ENCODE measurements around the gene GRM8.

GRM8 gene

DNA sequence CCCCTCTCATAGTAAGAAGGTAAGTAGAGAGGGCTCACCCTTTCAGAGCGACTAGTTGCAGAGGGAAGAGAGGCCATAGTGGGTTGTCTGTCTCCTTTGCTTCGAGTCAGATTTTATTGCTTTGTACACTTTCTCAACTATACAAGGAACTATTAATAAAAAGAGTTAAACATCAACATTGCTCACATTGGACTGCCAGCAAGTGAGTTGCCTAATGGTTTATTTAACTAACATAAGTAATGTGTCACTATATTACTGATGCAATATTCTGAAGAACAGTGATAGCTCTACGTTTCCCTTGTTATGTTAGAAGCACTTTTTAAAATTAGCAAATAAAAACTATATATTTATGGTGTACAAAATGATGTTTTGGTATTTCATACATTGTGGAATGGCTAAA lies 451.0 kb downstream of the GRM8 start:
- no peak for DNase-seq (ENCODE audit: low spot score)
- in situ Hi-C loops (cut with MboI; ENCODE audit: low pct_unique_long_range_greater_than_20kb, low sequenced_read_pairs, unreplicated experiment) = no loop called here
- TF ChIP-seq, protein P1, sequence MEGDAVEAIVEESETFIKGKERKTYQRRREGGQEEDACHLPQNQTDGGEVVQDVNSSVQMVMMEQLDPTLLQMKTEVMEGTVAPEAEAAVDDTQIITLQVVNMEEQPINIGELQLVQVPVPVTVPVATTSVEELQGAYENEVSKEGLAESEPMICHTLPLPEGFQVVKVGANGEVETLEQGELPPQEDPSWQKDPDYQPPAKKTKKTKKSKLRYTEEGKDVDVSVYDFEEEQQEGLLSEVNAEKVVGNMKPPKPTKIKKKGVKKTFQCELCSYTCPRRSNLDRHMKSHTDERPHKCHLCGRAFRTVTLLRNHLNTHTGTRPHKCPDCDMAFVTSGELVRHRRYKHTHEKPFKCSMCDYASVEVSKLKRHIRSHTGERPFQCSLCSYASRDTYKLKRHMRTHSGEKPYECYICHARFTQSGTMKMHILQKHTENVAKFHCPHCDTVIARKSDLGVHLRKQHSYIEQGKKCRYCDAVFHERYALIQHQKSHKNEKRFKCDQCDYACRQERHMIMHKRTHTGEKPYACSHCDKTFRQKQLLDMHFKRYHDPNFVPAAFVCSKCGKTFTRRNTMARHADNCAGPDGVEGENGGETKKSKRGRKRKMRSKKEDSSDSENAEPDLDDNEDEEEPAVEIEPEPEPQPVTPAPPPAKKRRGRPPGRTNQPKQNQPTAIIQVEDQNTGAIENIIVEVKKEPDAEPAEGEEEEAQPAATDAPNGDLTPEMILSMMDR (IDR thresholded peaks at IDR 0.05; ENCODE audit: extremely low read depth, insufficient read depth, missing control alignments) = no peak

DNA sequence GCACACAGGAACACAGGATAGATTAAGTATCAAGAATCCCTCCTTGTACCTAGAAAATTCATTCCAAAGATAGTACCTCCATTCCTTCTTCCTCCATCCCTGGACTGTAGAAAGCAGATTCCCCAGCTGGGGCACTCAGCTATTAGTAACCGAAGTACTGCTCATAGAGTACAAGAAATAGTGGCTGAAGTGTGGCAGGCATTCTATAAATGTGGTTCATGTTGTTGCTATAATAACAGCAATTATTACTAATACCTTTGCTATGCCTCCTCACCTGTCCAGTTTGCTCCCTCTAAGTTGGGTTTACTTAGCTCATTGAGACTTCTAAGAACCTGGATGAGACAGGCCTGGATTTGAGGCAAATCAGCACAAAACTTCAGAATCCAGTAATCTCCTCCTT lies 453.2 kb downstream of the GRM8 start:
- DNase-seq (ENCODE audit: low spot score) = no peak
- TF ChIP-seq, protein P1 (IDR thresholded peaks at IDR 0.05; ENCODE audit: extremely low read depth, insufficient read depth, missing control alignments) = no peak
- in situ Hi-C loops (cut with MboI; ENCODE audit: low pct_unique_long_range_greater_than_20kb, low sequenced_read_pairs, unreplicated experiment) = no loop called here

DNA sequence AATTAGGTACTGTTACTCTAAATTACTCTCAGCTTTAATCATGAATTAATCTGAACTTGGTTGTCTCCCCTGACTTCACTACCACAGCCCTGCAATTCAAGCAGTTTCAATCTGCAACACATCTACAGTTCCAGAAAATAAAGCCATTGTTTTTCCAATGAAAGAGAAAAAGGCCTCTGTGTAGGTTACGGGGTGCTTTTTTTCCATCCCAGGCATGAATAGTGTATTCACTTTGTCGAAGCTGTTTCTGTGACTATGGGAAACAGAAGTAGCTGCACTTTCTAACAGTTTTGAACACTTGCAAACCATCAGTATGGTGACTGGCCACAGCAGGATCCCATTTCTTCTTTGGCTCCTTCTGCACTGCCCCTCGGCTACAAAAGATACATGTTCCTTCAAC lies 460.2 kb downstream of the GRM8 start:
- no peak for DNase-seq (ENCODE audit: low spot score)
- in situ Hi-C loops (cut with MboI; ENCODE audit: low pct_unique_long_range_greater_than_20kb, low sequenced_read_pairs, unreplicated experiment) = no loop called here

DNA sequence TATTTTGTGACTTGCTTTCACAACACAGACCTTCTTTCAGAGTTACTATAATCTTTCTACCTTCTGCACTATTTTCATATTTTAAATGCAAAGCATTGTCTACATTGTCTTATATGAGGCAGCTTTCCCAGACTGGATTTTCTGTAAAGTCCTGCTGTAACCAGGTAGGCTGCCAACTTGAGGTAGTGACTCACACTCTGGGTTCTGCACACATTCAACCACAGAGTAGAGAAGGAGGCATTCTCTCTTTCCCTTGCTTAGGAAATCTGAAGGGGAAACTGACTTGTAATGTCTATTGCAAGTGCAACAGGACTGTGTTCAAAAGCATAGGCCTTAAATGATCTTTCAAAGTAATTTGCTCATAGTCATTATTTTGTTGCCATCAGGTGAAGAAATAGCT lies 461.4 kb downstream of the GRM8 start:
- in situ Hi-C loops (cut with MboI; ENCODE audit: low pct_unique_long_range_greater_than_20kb, low sequenced_read_pairs, unreplicated experiment) = no loop called here
- TF ChIP-seq, protein P1 (IDR thresholded peaks at IDR 0.05; ENCODE audit: extremely low read depth, insufficient read depth, missing control alignments) = no peak
- no peak for DNase-seq (ENCODE audit: low spot score)

More for the DNA sequence above, 460.2 kb downstream of the GRM8 start:
- TF ChIP-seq, protein P1 (IDR thresholded peaks at IDR 0.05; ENCODE audit: extremely low read depth, insufficient read depth, missing control alignments) = no peak

DNA sequence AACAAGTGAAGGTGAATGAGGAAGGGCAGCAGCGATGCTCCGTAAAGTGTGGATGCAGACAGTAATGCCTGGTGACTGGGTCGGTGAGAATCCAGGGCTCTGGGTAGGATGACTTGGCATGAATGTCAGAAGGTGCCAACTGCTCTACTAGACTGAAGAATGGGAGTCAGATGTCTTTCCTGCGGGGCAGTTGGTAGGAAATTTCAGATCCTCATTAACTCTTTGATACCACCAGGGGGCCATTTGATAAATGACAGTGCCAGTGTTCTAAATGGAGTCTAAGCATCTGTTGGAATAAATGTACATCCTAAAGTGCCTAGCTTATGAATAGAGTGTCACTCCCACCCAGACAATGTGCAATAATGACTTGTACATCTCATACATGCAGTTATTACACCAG lies 462.0 kb downstream of the GRM8 start:
- DNase-seq (ENCODE audit: low spot score) = no peak
- in situ Hi-C loops (cut with MboI; ENCODE audit: low pct_unique_long_range_greater_than_20kb, low sequenced_read_pairs, unreplicated experiment) = no loop called here
- TF ChIP-seq, protein P1 (IDR thresholded peaks at IDR 0.05; ENCODE audit: extremely low read depth, insufficient read depth, missing control alignments) = no peak

DNA sequence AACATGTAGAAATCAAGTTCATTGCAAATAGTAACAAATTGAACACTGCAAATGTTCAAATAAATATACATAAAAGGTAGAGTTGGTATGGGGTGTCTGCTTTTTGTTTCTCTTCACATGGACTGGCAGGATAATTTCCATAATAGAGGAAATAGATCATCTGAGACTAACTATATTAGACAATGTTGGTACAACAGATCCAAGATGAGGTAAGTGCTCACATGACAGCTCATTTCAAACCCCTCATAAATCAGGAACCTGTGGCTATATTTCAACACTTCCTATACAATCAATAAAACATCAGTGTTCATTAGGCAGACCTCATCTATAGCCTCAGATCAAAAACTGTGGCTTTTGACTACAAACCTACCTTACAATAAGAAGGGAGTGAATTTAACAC lies 469.1 kb downstream of the GRM8 start:
- in situ Hi-C loops (cut with MboI; ENCODE audit: low pct_unique_long_range_greater_than_20kb, low sequenced_read_pairs, unreplicated experiment) = no loop called here
- TF ChIP-seq, protein P1 (IDR thresholded peaks at IDR 0.05; ENCODE audit: extremely low read depth, insufficient read depth, missing control alignments) = no peak
- no peak for DNase-seq (ENCODE audit: low spot score)

DNA sequence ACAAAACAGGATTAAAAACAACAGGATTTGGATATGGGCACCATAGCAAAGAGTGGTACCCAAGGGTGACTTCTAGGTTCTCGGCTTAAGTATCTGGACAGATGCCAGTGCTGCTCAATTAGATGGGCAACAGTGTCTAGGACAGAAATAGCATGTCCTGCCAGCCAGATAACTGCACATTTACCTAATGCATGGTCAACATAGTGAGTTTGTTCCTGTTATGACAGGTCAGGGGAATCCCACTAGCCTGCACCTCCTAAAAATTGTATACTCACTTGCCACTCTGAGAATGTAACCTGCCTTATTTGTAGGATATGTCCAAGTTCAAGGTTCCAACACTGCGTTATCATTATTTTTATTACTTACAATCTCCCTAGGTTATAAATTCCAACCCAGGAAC lies 471.7 kb downstream of the GRM8 start:
- in situ Hi-C loops (cut with MboI; ENCODE audit: low pct_unique_long_range_greater_than_20kb, low sequenced_read_pairs, unreplicated experiment) = no loop called here
- TF ChIP-seq, protein P1 (IDR thresholded peaks at IDR 0.05; ENCODE audit: extremely low read depth, insufficient read depth, missing control alignments) = no peak
- no peak for DNase-seq (ENCODE audit: low spot score)
